GM21825 (cell line): ENCODE measurements around the gene WNT9B.

ENCODE experiments used
- ATAC-seq: cut with Tn5 transposase; IDR thresholded peaks from one replicate; pipeline ENCODE4 v1.9.1; 2021; ENCODE audit warnings: mild to moderate bottlenecking, moderate library complexity; ENCODE audit not compliant: unreplicated experiment

WNT9B gene

GRCh38 chr17:46879101-46879500 lies 27.7 kb downstream of the WNT9B start:
- no peak for ATAC-seq

- ATAC-seq, result no peak
Observed at GRCh38 chr17:46881015-46881414, 29.6 kb downstream of the WNT9B start.

- ATAC-seq, result no peak
Observed at GRCh38 chr17:46882666-46883065, 31.3 kb downstream of the WNT9B start.

- ATAC-seq, result no peak
Observed at GRCh38 chr17:46883871-46884520, 32.6 kb downstream of the WNT9B start.

DNA sequence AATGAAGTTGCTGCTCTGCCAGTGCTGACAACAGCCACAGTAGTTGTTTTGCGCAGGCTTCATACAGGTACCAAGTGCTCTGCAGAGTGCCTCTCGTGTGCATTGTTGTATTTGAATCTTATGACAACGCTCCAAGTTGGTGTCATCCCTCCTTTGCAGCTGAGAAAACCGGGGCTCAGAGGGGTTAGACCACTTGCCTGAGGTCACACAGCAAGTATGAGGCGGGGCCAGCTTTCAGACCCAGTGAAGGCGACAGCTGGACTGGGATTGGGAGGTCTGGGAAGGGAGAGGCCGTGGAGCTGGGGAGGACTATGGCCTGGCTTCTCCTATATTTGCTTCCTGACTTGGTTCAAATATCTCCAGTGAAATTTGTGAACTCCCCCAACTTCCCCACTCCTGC lies 33.2 kb downstream of the WNT9B start:
- no peak for ATAC-seq

- ATAC-seq, result no peak
Observed at GRCh38 chr17:46885415-46886309, 34.3 kb downstream of the WNT9B start.

DNA sequence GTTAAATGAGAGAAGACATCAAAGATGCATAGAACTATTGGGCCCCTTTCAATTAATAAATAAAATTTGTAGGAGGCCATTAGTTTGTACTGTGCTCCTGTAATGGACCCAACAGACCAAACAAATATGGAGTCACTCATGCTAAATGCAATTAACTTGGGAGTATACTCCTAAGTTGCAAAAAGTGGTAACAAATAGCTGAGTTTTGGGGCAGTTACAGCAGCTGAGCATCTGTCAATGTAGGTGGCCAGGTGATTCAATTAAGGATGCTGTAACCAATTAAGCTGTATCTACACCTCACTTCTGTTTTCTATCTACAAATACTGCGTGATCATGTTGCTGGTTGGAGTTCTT lies 34.9 kb downstream of the WNT9B start:
- ATAC-seq, result no peak

- ATAC-seq, result no peak
Observed at GRCh38 chr17:46887717-46888116, 36.3 kb downstream of the WNT9B start.

DNA sequence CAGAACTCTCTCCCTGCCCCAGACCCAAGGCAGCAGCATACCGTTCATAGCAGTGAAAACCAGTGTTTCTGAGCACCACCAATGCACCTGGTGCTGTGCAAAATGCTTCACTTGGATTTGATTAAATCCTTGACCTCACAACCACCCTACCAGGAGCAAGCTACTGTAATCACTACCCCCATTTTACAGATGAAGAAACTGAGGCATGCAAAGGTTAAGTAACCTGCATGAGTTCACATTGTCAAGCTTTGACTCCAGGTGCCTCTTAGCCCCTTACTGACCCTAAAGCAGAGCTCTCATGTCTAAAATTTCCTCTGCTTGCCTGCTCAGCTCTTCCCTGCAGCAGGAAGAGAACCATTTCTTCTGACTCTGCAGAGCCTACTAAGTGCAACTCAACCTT lies 37.3 kb downstream of the WNT9B start:
- ATAC-seq, result no peak

GRCh38 chr17:46889519-46889918 lies 38.1 kb downstream of the WNT9B start:
- no peak for ATAC-seq

- no peak for ATAC-seq
Observed at GRCh38 chr17:46889992-46890564, 38.7 kb downstream of the WNT9B start.

DNA sequence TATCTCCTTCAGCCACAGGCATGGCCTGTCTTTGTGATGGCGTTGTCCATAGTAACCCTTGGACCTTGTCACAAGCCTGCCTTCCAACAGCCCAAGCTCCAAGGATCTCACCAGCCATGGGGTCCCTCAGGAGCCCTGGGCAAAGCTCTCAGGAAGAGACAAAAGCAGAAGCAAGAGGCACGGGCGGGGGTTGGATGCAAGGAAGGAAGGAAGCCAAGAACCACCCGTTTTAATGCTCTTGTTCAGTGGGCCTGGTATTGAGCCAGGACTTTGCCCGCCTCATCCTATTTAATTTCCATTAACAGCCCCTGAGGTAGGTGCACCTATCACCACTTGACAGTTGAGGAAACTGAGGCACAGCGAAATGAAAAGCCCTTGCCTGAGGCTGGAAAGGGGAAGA lies 39.3 kb downstream of the WNT9B start:
- no peak for ATAC-seq

DNA sequence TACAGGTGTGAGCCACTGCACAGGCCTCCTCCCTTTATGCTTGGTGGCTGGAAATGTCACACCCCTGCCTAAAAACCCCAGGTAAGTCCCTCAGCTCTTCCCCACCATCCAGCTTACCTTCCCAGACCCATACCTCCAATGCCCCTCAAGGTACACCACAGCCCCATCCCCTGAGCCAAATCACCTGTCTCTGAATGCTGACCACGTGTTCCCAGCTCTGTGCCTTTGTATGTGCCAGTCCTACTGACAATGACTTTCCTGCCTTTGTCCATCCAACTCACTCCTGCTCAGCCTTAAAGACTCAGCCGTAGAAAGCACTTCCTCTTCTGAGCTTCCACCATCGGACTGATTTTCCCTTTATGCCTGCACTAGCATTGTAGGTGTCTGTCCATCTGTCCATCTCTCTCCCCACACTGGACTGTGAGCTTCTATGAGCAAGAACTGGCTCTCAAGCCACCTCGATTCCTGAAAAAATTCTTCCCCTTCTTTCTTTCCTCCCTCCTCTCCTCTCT lies 40.9 kb downstream of the WNT9B start:
- ATAC-seq, result no peak

GRCh38 chr17:46894024-46894423 lies 42.6 kb downstream of the WNT9B start:
- ATAC-seq, result no peak

GRCh38 chr17:46894476-46895151 lies 43.2 kb downstream of the WNT9B start:
- ATAC-seq, result no peak

- no peak for ATAC-seq
Observed at GRCh38 chr17:46895171-46895570, 43.8 kb downstream of the WNT9B start.

DNA sequence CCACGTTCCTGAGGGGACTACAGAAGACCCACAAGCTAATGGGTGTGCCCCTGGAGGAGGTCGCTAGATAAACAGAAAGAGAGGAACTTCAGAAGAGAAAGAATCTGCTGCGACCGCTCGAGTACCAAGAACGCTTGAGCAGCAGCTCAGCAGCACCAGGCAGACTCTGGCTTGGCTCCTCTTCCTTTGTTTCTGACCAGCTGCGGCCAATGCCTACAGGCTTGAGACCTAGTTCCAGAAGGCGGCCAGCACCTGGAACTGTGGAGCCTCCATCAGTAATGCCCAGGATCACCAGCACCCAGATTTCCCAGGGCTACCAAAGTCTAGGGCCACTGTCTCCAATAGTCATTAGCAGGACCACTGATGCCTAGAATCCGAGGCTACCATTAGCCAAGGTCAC lies 45.6 kb downstream of the WNT9B start:
- no peak for ATAC-seq

DNA sequence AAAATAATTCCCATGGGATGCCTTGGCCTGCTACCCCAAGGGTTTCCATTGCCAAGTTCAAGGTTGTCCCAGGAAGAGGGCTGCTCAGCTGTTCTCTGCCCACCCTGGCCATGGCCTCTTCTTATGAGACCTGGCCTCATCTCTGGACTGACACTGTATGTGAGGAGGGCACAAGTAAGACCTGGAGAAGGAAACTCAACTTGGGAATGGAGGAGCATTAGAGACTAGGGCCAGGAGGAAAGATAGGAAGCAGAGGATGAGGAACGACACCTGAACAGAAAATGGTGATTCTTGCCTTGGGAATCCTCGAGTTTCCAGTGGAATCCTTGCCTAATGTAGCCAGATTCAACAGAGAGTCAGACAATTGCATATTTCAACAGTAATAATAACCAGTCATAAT lies 47.0 kb downstream of the WNT9B start:
- no peak for ATAC-seq

- no peak for ATAC-seq
Observed at GRCh38 chr17:46898860-46899259, 47.5 kb downstream of the WNT9B start.

GRCh38 chr17:46901291-46901690 lies 49.9 kb downstream of the WNT9B start:
- ATAC-seq, result no peak
